Measurements from ENCODE around the gene HS3ST3B1.

Gene HS3ST3B1

DNA sequence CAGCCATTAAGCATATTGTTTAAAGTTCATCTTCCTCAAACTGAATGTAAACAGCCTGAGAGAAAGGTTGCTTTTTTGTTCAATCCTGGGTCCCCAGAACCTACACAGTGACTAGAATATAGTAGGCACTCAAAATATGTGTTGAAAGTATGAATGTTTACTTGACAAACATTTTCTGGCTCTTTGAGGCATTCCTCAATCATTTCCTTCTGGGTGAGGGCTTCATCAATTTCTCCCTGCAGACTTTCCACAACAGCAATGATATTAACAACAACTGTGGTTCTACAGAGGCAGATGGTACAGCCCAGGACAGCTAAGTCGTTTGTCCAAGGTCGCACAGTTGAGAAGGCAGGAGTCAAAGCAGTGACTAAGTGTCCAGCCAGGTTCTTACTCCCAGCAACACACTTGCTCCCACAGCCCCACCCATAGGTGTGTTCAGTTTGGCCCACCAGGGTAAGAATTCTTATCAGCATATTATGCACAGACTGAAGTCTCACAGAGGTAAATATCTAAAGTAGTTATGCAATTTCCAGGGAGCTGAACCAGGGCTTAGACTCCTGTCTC lies 61.1 kb downstream of the HS3ST3B1 start:
- H3K4me2 ChIP-seq (ENCODE audit: low read length): no peak overlapping the region
- no peaks in the 10 kb centered on the region for H3K9me3 ChIP-seq (replicated peaks; ENCODE audit: low read length)
- no peaks in the 10 kb centered on the region for H3K4me1 ChIP-seq (ENCODE audit: control insufficient read depth, insufficient read depth, low read length)
- H3K27me3 ChIP-seq (ENCODE audit: control insufficient read depth, insufficient read depth, low read length): no peaks in the 10 kb centered on the region
- no peaks in the 10 kb centered on the region for H3K36me3 ChIP-seq (ENCODE audit: insufficient read depth, low read length)
- no peak overlapping the region for H3K9ac ChIP-seq (ENCODE audit: low read depth, low read length)
- no peak overlapping the region for H3K4me3 ChIP-seq (ENCODE audit: low read length)

DNA sequence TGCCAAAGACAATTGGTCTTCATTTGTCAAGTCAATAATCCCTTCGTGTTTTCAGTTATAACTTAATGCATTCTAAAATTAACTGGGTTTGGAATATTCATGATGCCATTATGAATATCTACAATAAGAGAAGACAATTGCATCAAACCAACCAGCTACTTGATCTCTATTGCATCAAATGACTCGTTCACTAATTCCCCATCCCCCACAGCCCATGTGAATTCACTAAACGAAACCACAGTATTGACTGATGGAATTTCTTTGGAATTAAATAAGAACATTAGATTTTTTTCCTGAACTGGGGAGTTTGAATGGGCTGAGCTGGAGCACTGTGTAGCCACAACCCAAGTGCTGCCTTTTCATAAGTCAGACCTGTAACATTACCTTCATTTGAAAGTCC lies 65.3 kb downstream of the HS3ST3B1 start:
- Histone ChIP-seq H3K27me3 (ENCODE audit: control insufficient read depth, insufficient read depth, low read length) (no peaks in the 10 kb centered on the region), H3K36me3 (ENCODE audit: insufficient read depth, low read length) (no peaks in the 10 kb centered on the region), H3K4me3 (ENCODE audit: low read length) (no peak overlapping the region)

DNA sequence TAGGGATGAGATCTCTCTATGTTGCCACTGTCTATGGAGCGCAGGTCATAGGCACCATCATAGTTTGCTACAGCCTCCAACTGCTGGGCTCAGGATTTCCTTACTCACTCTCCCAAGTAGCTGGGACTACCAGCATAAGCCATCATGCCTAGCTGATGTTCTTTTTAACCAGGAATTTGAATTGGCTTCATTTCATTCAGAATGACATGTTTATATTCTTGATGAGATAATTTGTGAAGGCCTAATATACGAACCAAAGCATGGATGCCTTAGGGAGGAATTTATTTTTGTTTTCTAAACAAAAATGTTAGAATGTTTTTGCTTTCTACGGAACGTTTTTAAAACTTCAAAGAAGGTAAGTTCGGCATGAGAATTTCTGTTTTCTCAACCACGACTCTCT lies 71.6 kb downstream of the HS3ST3B1 start:
- Histone ChIP-seq H3K4me3 (ENCODE audit: low read length) (no peak overlapping the region), H3K4me1 (ENCODE audit: control insufficient read depth, insufficient read depth, low read length) (peaks cover 12% of the 10 kb centered on the region), H3K9ac (ENCODE audit: low read depth, low read length) (no peak overlapping the region), H3K9me3 (replicated peaks; ENCODE audit: low read length) (no peaks in the 10 kb centered on the region), H3K4me2 (ENCODE audit: low read length) (no peak overlapping the region), H3K27me3 (ENCODE audit: control insufficient read depth, insufficient read depth, low read length) (no peaks in the 10 kb centered on the region), H3K36me3 (ENCODE audit: insufficient read depth, low read length) (no peaks in the 10 kb centered on the region)

More for the DNA sequence above, 65.3 kb downstream of the HS3ST3B1 start:
- no peaks in the 10 kb centered on the region for H3K4me1 ChIP-seq (ENCODE audit: control insufficient read depth, insufficient read depth, low read length)
- H3K9me3 ChIP-seq (replicated peaks; ENCODE audit: low read length): no peaks in the 10 kb centered on the region
- H3K9ac ChIP-seq (ENCODE audit: low read depth, low read length): no peak overlapping the region
- H3K4me2 ChIP-seq (ENCODE audit: low read length): no peak overlapping the region

DNA sequence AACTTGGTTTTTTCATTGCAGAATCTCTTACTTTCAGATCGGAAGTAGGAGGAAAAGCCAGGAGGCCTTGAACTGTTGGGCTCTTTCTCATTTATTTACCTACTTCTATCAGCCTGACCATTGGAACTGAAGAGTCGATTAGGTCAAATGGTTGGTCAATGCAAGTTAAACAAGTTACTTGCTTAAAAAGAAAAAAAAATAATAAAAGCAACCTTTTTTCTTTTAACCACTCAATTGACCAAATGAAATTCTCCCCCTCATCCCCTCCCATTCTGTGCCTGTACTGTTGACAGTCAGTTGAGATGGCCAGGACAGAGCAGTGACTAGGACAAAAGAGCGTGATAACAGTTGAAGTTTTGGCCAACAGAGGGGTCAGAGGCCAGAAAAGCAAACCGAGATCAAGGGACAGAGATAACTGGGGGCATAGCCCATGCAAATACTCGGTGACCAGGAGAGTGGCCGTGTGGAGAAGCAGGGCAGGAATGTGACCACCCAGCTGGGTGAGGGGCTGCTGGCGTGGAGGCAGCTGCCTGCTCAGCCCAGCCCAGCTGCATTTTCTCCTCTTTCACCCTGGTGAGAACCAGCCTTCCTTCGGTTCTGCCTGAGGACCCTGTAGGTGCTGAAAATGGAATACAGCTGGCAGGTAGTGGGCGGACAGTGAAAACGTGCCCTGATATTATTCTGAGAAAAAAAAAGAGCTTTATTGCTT lies 72.2 kb downstream of the HS3ST3B1 start:
- Histone ChIP-seq H3K4me2 (ENCODE audit: low read length) (peak overlapping the region; percentile 19), H3K9me3 (replicated peaks; ENCODE audit: low read length) (no peaks in the 10 kb centered on the region), H3K4me3 (ENCODE audit: low read length) (no peak overlapping the region), H3K9ac (ENCODE audit: low read depth, low read length) (no peak overlapping the region), H3K4me1 (ENCODE audit: control insufficient read depth, insufficient read depth, low read length) (peaks cover 12% of the 10 kb centered on the region), H3K27me3 (ENCODE audit: control insufficient read depth, insufficient read depth, low read length) (no peaks in the 10 kb centered on the region), H3K36me3 (ENCODE audit: insufficient read depth, low read length) (no peaks in the 10 kb centered on the region)

DNA sequence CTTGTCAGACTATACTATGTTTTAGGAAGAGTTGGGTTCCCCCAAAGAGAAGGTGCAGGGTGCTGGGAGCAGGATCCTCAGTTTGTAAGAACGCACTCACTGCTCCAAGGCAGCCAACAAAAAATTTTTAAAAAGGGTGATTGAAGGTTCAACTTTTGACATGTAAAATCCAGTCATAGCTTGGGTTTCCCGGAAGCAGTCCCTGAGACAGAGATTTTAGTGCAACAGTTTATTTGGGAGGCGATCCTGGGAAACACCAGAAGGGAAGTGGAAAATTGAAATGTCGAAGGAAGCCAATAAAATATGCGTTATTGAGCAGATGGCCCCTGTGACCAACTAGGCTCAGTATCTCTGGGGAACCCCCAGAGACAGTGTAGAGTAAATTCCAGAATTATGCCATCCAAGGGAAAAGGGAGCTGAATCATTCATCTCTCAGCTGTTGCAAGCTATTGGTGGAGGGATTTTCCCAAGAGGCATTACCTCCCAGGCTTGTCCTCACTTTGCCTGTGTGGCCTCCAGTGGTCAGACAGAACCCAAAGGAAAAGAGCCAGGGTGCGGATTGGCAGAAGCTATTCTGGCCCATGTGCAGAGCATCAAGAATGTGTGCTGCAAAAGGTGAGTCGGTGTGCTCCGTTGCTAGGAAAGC lies 72.9 kb downstream of the HS3ST3B1 start:
- Histone ChIP-seq H3K4me1 (ENCODE audit: control insufficient read depth, insufficient read depth, low read length) (peaks cover 12% of the 10 kb centered on the region), H3K27me3 (ENCODE audit: control insufficient read depth, insufficient read depth, low read length) (no peaks in the 10 kb centered on the region), H3K9ac (ENCODE audit: low read depth, low read length) (no peak overlapping the region), H3K4me2 (ENCODE audit: low read length) (peak overlapping the region; percentile 19), H3K36me3 (ENCODE audit: insufficient read depth, low read length) (no peaks in the 10 kb centered on the region), H3K9me3 (replicated peaks; ENCODE audit: low read length) (no peaks in the 10 kb centered on the region), H3K4me3 (ENCODE audit: low read length) (no peak overlapping the region)

DNA sequence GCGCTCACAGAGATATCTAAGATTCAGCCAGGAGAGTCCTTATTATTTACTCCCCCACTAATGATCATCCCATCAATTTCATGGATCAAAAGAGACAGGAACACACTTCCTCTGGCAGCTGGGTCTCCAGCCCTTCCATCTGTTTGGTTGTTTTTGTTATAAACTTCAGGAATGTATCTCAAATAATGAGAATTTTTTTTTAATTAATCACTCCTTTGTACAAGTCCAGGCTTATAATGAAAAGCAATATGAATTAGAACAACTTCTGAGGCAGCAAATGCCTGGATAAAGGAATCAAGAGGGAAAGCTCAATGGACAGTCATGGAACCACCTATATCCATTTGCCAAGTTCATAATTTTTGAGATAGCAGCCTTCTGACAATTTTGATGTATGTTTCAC lies 73.4 kb downstream of the HS3ST3B1 start:
- Histone ChIP-seq H3K36me3 (ENCODE audit: insufficient read depth, low read length) (no peaks in the 10 kb centered on the region), H3K4me2 (ENCODE audit: low read length) (peak overlapping the region; percentile 19), H3K9ac (ENCODE audit: low read depth, low read length) (no peak overlapping the region), H3K27me3 (ENCODE audit: control insufficient read depth, insufficient read depth, low read length) (no peaks in the 10 kb centered on the region), H3K9me3 (replicated peaks; ENCODE audit: low read length) (no peaks in the 10 kb centered on the region), H3K4me1 (ENCODE audit: control insufficient read depth, insufficient read depth, low read length) (peaks cover 12% of the 10 kb centered on the region), H3K4me3 (ENCODE audit: low read length) (no peak overlapping the region)

DNA sequence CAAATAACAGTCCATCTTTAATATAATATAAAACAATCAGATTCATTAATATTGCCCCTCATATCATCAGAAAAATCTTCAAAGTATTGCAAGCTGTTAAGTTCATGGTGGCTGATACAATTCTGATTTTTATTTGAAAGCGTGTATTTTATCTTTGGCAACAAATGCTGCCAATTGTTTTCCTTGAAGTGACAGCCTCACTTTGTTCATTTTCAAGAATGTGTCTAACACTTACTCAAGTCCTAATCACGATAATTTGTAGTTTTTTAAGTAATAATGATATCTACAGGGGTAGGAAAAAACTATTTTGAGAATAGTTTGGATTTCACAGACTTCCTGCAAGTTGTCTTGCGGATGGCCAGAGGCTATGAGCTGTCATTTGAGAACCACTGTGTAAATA lies 75.8 kb downstream of the HS3ST3B1 start:
- H3K27me3 ChIP-seq (ENCODE audit: control insufficient read depth, insufficient read depth, low read length): no peaks in the 10 kb centered on the region
- no peak overlapping the region for H3K9ac ChIP-seq (ENCODE audit: low read depth, low read length)
- H3K4me3 ChIP-seq (ENCODE audit: low read length): no peak overlapping the region
- no peaks in the 10 kb centered on the region for H3K9me3 ChIP-seq (replicated peaks; ENCODE audit: low read length)
- no peaks in the 10 kb centered on the region for H3K36me3 ChIP-seq (ENCODE audit: insufficient read depth, low read length)
- H3K4me2 ChIP-seq (ENCODE audit: low read length): no peak overlapping the region
- peaks cover 12% of the 10 kb centered on the region for H3K4me1 ChIP-seq (ENCODE audit: control insufficient read depth, insufficient read depth, low read length)

DNA sequence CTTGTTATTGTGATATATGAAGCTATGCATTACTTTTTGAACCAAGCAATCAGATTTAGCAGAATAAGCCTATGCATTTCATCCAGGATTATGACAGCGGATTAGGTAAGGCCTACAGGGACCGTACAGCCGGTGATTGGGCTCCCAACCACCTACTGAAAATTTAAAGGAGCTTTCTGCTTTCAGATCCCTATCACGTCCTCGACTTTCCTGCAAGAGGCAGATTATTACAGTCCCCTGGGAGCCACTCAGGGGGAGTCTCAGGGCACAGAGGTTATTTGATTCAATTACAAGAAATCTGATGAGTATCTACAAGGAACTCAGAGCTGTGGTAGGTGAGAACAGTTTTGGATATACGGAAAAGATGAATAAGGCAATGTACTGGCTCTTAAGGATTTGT lies 80.7 kb downstream of the HS3ST3B1 start:
- Histone ChIP-seq H3K4me3 (ENCODE audit: low read length) (no peak overlapping the region), H3K9me3 (replicated peaks; ENCODE audit: low read length) (no peaks in the 10 kb centered on the region)

DNA sequence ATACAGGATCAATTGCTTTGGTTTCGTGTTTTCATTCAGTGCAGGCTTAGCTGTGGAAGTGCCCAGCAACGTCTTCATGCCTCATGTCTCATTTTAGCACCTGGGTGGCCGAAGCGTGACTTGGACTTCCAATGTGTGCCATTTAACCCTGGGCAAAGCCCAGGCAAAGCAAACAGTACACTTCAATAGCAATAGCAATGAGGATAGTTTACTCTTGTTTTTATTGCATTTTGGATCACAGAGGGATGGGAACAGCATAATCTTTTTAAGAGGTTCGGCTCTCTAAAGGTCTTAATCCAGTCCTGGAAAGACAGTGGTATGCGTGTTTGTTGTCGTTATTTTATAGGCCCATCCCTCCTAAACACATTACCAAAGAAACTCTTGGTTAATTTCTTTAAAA lies 86.2 kb downstream of the HS3ST3B1 start:
- no peaks in the 10 kb centered on the region for H3K9me3 ChIP-seq (replicated peaks; ENCODE audit: low read length)
- H3K4me1 ChIP-seq (ENCODE audit: control insufficient read depth, insufficient read depth, low read length): no peaks in the 10 kb centered on the region
- no peak overlapping the region for H3K9ac ChIP-seq (ENCODE audit: low read depth, low read length)
- no peak overlapping the region for H3K4me2 ChIP-seq (ENCODE audit: low read length)
- H3K36me3 ChIP-seq (ENCODE audit: insufficient read depth, low read length): no peaks in the 10 kb centered on the region
- H3K27me3 ChIP-seq (ENCODE audit: control insufficient read depth, insufficient read depth, low read length): no peaks in the 10 kb centered on the region
- H3K4me3 ChIP-seq (ENCODE audit: low read length): no peak overlapping the region

More for the DNA sequence above, 80.7 kb downstream of the HS3ST3B1 start:
- H3K9ac ChIP-seq (ENCODE audit: low read depth, low read length): no peak overlapping the region
- H3K4me2 ChIP-seq (ENCODE audit: low read length): no peak overlapping the region
- no peaks in the 10 kb centered on the region for H3K27me3 ChIP-seq (ENCODE audit: control insufficient read depth, insufficient read depth, low read length)
- H3K36me3 ChIP-seq (ENCODE audit: insufficient read depth, low read length): no peaks in the 10 kb centered on the region
- no peaks in the 10 kb centered on the region for H3K4me1 ChIP-seq (ENCODE audit: control insufficient read depth, insufficient read depth, low read length)

DNA sequence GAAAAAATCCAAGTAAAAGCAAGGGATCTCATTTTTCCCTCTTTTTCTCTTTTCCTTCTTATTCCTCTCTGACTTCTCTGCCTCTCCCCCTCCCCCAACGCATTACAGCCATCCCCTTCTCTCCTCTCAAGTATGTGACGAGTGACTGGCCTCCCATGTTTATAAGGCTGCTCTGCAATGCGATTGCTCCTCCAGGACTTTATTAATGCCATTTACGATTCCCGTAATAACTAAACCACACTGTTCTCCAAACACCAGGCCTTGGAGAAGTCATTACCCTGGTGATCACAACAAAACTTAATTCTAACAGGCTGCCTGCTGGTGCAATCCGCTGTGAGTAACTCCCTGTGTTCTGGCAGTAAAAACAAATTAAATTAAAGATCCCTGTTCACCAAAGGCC lies 88.8 kb downstream of the HS3ST3B1 start:
- no peak overlapping the region for H3K4me2 ChIP-seq (ENCODE audit: low read length)
- no peaks in the 10 kb centered on the region for H3K27me3 ChIP-seq (ENCODE audit: control insufficient read depth, insufficient read depth, low read length)
- no peak overlapping the region for H3K4me3 ChIP-seq (ENCODE audit: low read length)
- no peak overlapping the region for H3K9ac ChIP-seq (ENCODE audit: low read depth, low read length)
- H3K4me1 ChIP-seq (ENCODE audit: control insufficient read depth, insufficient read depth, low read length): no peaks in the 10 kb centered on the region
- no peaks in the 10 kb centered on the region for H3K9me3 ChIP-seq (replicated peaks; ENCODE audit: low read length)
- H3K36me3 ChIP-seq (ENCODE audit: insufficient read depth, low read length): no peaks in the 10 kb centered on the region

DNA sequence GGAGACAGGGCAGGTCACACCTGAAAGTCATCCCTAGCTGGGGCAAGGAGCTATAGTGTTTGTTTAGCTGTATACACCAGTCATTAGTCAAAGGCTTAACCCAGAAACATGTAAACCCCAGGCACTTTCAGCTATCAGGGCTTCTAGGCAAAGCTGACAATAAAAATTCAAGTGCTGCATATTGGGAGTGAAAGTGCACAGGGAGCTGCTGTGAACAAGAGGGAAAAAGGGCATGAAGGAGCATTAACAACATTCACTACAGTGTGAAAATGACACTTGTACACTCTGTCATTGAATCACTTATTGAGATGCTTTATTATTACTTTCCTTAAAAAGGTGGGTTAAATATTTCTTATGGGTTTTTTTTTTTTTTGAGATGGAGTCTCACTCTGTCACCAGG lies 92.8 kb downstream of the HS3ST3B1 start:
- Histone ChIP-seq H3K4me2 (ENCODE audit: low read length) (no peak overlapping the region), H3K4me1 (ENCODE audit: control insufficient read depth, insufficient read depth, low read length) (no peaks in the 10 kb centered on the region), H3K4me3 (ENCODE audit: low read length) (no peak overlapping the region), H3K9me3 (replicated peaks; ENCODE audit: low read length) (no peaks in the 10 kb centered on the region), H3K36me3 (ENCODE audit: insufficient read depth, low read length) (no peaks in the 10 kb centered on the region), H3K9ac (ENCODE audit: low read depth, low read length) (no peak overlapping the region), H3K27me3 (ENCODE audit: control insufficient read depth, insufficient read depth, low read length) (no peaks in the 10 kb centered on the region)

DNA sequence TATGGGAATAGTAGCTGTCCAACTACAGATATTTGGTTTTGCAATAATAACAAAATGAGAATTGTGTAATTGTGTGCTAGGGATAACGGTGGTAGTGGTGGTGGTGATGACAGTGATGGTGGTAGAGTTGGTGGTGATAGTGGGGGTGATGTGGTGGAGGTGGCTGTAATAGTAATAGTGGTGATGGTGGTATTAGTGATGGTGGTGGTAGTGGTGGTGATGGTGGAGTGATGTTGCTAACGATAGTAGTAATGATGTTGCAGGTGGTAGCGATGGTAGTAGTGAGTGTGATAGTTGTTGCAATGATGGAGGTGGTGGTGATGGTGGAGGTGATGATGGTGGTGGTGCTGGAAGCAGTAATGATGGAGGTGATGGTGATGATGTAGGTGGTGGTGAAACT lies 94.4 kb downstream of the HS3ST3B1 start:
- Histone ChIP-seq H3K36me3 (ENCODE audit: insufficient read depth, low read length) (no peaks in the 10 kb centered on the region), H3K4me1 (ENCODE audit: control insufficient read depth, insufficient read depth, low read length) (no peaks in the 10 kb centered on the region), H3K9me3 (replicated peaks; ENCODE audit: low read length) (no peaks in the 10 kb centered on the region), H3K4me2 (ENCODE audit: low read length) (no peak overlapping the region), H3K27me3 (ENCODE audit: control insufficient read depth, insufficient read depth, low read length) (no peaks in the 10 kb centered on the region), H3K9ac (ENCODE audit: low read depth, low read length) (no peak overlapping the region), H3K4me3 (ENCODE audit: low read length) (no peak overlapping the region)

Measured in skeletal muscle satellite cell (primary cell).